NCI-H1048 (cell line): Measurements from ENCODE around the gene SORCS3.

ENCODE experiments used
- DNase-seq: peaks from one replicate; lab custom pipeline; 2025; lab: John Stamatoyannopoulos, UW

SORCS3 gene

GRCh38 chr10:104646146-104646545 is 5.1 kb downstream of the SORCS3 start:
- no peak for DNase-seq

GRCh38 chr10:104648421-104648820 is 7.3 kb downstream of the SORCS3 start:
- no peak for DNase-seq

GRCh38 chr10:104650072-104650471 is 9.0 kb downstream of the SORCS3 start:
- DNase-seq: no peak

- DNase-seq: no peak
Observed at GRCh38 chr10:104650635-104651331, 9.7 kb downstream of the SORCS3 start.

- DNase-seq: no peak
Observed at GRCh38 chr10:104657036-104657435, 15.9 kb downstream of the SORCS3 start.

- DNase-seq: no peak
Observed at GRCh38 chr10:104657457-104657856, 16.4 kb downstream of the SORCS3 start.

GRCh38 chr10:104658067-104658466 is 17.0 kb downstream of the SORCS3 start:
- DNase-seq: no peak

- DNase-seq: no peak
Observed at GRCh38 chr10:104659809-104660208, 18.7 kb downstream of the SORCS3 start.

- no peak for DNase-seq
Observed at GRCh38 chr10:104663076-104663475, 22.0 kb downstream of the SORCS3 start.

- DNase-seq: no peak
Observed at GRCh38 chr10:104663563-104663962, 22.5 kb downstream of the SORCS3 start.

- no peak for DNase-seq
Observed at GRCh38 chr10:104664205-104664604, 23.1 kb downstream of the SORCS3 start.

- no peak for DNase-seq
Observed at GRCh38 chr10:104665174-104665573, 24.1 kb downstream of the SORCS3 start.

- DNase-seq: no peak
Observed at GRCh38 chr10:104666106-104666505, 25.0 kb downstream of the SORCS3 start.

- no peak for DNase-seq
Observed at GRCh38 chr10:104676874-104677273, 35.8 kb downstream of the SORCS3 start.

- DNase-seq: no peak
Observed at GRCh38 chr10:104678658-104679057, 37.6 kb downstream of the SORCS3 start.

- no peak for DNase-seq
Observed at GRCh38 chr10:104680467-104681401, 39.6 kb downstream of the SORCS3 start.

GRCh38 chr10:104681485-104681884 is 40.4 kb downstream of the SORCS3 start:
- no peak for DNase-seq

GRCh38 chr10:104683567-104683966 is 42.5 kb downstream of the SORCS3 start:
- DNase-seq: no peak

- DNase-seq: no peak
Observed at GRCh38 chr10:104686829-104687228, 45.7 kb downstream of the SORCS3 start.

- no peak for DNase-seq
Observed at GRCh38 chr10:104688251-104689042, 47.4 kb downstream of the SORCS3 start.

GRCh38 chr10:104689105-104689504 is 48.0 kb downstream of the SORCS3 start:
- no peak for DNase-seq

GRCh38 chr10:104689547-104689946 is 48.5 kb downstream of the SORCS3 start:
- no peak for DNase-seq
